GM12864 (cell line): ENCODE results near the gene IL1RAPL2.
"Not testable (repeated sequence)": the region's sequence is repeated elsewhere in the genome, so short reads cannot be mapped to it uniquely, and the experiment has no call there.

Experiments used
- DNase-seq: peaks from one replicate; pipeline ENCODE4 v3.0.0-alpha.2; 2011; ENCODE audit warnings: low read depth
- H3K4me3 ChIP-seq: 2 replicates; pipeline ENCODE4 v1.5.1; 2011; ENCODE audit warnings: mild to moderate bottlenecking, low read depth, low read length, control low read depth
- TF ChIP-seq, protein P1 (sequence below): IDR thresholded peaks from 2 replicates; pipeline ENCODE4 v1.5.1; 2011; ENCODE audit warnings: low read depth, mild to moderate bottlenecking, moderate library complexity, low read length, control low read depth, inconsistent platforms; ENCODE audit errors: missing control alignments

IL1RAPL2 gene

DNA sequence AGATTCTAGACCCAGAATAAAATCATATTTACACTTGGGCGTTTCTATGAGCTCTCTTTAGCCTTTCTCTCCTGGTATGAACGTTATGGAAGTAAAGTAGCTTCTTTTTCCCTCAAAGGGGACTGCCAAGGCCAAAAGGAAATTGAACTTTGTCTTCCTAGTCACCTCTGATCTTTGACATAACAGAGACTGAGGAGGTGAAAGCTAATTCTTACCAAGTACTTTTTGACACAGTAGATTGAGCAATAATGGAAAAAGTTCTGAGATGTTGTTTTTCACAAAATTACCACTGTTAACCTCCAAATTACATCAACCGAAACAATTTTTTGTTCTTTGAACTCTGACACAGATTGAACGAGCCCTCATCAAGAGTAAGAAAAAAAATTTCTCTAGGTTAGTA, 336.1 kb downstream of the IL1RAPL2 start:
- DNase-seq, result no peak
- no peak overlapping the region for H3K4me3 ChIP-seq
- TF ChIP-seq, protein P1, sequence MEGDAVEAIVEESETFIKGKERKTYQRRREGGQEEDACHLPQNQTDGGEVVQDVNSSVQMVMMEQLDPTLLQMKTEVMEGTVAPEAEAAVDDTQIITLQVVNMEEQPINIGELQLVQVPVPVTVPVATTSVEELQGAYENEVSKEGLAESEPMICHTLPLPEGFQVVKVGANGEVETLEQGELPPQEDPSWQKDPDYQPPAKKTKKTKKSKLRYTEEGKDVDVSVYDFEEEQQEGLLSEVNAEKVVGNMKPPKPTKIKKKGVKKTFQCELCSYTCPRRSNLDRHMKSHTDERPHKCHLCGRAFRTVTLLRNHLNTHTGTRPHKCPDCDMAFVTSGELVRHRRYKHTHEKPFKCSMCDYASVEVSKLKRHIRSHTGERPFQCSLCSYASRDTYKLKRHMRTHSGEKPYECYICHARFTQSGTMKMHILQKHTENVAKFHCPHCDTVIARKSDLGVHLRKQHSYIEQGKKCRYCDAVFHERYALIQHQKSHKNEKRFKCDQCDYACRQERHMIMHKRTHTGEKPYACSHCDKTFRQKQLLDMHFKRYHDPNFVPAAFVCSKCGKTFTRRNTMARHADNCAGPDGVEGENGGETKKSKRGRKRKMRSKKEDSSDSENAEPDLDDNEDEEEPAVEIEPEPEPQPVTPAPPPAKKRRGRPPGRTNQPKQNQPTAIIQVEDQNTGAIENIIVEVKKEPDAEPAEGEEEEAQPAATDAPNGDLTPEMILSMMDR, result no peak

DNA sequence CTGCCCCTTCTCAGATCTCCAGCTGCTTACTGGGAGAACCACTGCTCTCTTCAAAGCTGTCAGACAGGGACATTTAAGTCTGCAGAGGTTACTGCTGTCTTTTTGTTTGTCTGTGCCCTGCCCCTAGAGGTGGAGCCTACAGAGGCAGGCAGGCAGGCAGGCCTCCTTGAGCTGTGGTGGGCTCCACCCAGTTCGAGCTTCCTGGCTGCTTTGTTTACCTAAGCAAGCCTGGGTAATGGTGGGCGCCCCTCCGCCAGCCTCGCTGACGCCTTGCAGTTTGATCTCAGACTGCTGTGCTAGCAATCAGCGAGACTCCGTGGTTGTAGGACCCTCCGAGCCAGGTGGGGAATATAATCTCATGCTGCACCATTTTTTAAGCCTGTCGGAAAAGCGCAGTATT, 343.7 kb downstream of the IL1RAPL2 start:
- DNase-seq, H3K4me3 ChIP-seq: not testable (repeated sequence)

- DNase-seq, result no peak
- no peak overlapping the region for H3K4me3 ChIP-seq
- TF ChIP-seq, protein P1, result peak; percentile 28
These were observed 347.3 kb downstream of the IL1RAPL2 start for GRCh38 chrX:104913348-104913747.

GRCh38 chrX:104914686-104915085, 348.7 kb downstream of the IL1RAPL2 start:
- DNase-seq, H3K4me3 ChIP-seq: not testable (repeated sequence)

DNA sequence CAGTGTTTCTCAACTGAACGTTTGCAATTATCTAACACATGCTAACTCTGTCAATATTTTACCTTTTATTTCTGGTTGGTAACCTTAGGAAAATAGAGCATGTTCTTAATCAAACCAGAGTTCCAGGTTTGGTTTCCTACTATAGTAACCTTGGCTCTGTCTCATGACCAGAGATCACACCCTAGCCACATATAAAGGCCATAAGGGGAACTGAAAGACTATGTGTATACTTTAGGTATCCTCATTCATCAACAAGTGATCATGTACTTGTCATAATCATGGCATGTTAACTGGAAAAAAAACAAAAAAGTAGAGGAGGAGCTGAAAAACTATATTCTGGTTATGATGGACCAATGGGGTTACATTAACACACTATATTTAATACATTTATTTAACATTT, 352.1 kb downstream of the IL1RAPL2 start:
- H3K4me3 ChIP-seq, result no peak overlapping the region
- no peak for DNase-seq
- TF ChIP-seq, protein P1, result no peak

GRCh38 chrX:104921584-104922205, 355.7 kb downstream of the IL1RAPL2 start:
- TF ChIP-seq, protein P1, result no peak
- no peak for DNase-seq
- H3K4me3 ChIP-seq, result no peak overlapping the region

GRCh38 chrX:104922206-104922621, 356.2 kb downstream of the IL1RAPL2 start:
- TF ChIP-seq, protein P1, result peak; percentile 96
- no peak overlapping the region for H3K4me3 ChIP-seq
- peak; percentile 49 for DNase-seq

GRCh38 chrX:104929324-104929723, 363.3 kb downstream of the IL1RAPL2 start:
- TF ChIP-seq, protein P1, result no peak
- no peak overlapping the region for H3K4me3 ChIP-seq
- DNase-seq, result no peak
